Measurements from ENCODE around the gene LRWD1. TPM values are rescaled to one million over a fixed set of nuclear protein-coding genes. Genes with fewer than 3 reads are reported as not detected.
"Not testable (repeated sequence)": the region's sequence is repeated elsewhere in the genome, so short reads cannot be mapped to it uniquely, and the experiment has no call there.

LRWD1 gene
- total RNA-seq, 1 experiment from 2014 or later: 55.6 TPM

DNA sequence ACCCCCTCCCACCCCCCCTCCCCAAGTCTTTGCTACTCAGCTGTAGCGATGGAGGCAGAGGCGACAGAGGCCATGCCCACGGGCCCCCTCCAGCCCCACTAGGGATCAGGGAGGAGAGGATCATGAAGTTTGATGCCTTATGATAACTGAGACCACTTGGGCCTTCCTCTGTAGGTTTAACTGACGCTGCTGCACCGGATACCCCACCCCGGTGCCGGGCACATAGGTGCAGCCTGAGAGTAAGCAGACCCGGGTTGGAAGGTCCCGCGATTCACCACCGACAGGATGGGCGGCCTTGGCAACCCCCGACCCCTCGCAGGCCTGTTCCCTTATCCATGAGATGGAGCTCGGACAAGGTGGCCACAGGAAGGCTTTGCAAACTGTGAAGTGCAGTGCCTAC is 29.2 kb downstream of the LRWD1 start:
- DNase-seq (ENCODE audit: low read depth): not testable (repeated sequence)

DNA sequence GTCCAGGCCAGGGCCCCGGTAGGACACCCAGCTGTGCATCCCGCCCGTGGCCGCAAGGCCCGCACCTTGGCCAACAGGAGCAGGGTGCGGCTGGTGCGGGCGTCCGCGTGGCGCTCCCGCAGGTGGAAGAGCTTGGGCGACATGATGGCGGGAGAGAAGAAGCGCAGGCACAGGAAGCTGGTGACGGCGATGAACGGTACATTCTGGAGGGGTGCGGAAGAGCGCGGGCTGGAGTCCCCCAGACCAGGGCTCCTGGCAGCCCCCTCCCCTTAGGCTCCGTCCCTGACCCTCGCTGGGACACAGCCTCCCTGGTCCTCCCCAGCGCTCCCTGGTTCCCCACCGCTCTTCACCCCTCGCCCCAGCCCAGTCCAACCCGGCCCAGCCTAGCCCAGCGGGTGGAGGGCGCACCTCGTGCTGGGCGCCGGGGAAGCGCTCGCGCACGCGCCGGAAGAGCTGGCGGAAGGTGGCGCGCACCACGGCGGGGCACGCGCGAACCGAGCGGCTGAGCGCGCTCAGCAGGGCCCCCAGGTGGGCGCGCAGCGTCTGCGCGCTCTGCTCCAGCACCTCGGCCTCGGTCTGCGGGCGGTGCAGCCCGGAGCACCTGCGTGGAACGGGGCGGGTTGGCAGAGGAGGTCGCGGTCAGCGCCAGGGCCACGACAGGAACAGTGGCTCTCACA is 29.8 kb downstream of the LRWD1 start:
- DNase-seq (ENCODE audit: low read depth): not testable (repeated sequence)

DNA sequence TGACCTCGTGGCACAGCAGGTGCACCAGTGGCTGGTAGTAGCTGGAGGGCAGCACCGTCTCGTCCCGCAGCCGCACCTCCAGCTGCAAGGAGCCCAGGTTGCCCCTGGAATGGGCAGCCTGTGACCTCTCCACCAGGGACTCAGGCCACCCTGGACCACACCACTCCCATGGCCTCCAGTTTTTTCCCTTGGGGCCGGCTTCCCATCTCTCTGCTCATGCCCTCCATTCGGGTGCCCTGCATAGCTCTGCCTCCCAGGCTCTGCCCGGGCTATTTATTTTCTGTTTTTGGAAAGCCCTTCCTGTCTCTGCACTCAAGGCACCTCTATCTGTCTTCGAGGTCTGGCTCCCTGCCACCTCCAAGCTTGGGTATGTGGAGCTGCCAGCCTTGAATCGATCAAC is 32.1 kb downstream of the LRWD1 start:
- DNase-seq (ENCODE audit: low read depth): peak; percentile 0

DNA sequence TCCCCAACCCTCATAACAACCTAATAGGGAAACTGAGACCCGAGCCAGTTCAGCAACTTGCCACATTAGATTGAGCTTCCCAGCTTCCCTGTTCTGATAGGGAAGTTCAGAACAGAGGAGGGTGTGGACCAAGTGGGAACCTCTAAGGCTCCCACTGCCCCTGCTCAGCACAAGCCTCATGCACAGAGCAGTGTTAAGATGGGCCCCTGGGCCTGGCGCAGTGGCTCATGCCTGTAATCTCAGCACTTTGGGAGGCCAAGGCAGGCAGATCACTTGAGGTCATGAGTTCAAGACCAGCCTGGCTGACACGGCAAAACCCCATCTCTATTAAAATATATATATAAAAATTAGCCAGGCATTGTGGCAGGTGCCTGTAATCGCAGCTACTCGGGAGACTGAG is 32.5 kb downstream of the LRWD1 start:
- DNase-seq (ENCODE audit: low read depth): not testable (repeated sequence)

DNA sequence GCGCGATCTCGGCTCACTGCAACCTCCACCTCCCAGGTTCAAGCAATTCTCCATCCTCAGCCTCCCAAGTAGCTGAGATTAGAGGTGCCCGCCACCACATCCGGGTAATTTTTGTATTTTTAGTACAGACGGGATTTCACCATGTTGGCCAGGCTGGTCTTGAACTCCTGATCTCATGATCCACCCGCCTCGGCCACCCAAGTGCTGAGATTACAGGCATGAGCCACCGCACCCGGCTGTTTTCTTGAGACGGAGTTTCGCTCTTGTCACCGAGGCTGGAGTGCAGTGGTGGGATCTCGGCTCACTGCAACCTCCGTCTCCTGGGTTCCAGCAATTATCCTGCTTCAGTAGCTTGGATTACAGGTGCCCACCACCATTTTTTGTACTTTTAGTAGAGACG is 33.5 kb downstream of the LRWD1 start:
- DNase-seq (ENCODE audit: low read depth): not testable (repeated sequence)

GRCh38 chr7:102503141-102503540 is 38.4 kb downstream of the LRWD1 start:
- not testable (repeated sequence) for DNase-seq (ENCODE audit: low read depth)

DNA sequence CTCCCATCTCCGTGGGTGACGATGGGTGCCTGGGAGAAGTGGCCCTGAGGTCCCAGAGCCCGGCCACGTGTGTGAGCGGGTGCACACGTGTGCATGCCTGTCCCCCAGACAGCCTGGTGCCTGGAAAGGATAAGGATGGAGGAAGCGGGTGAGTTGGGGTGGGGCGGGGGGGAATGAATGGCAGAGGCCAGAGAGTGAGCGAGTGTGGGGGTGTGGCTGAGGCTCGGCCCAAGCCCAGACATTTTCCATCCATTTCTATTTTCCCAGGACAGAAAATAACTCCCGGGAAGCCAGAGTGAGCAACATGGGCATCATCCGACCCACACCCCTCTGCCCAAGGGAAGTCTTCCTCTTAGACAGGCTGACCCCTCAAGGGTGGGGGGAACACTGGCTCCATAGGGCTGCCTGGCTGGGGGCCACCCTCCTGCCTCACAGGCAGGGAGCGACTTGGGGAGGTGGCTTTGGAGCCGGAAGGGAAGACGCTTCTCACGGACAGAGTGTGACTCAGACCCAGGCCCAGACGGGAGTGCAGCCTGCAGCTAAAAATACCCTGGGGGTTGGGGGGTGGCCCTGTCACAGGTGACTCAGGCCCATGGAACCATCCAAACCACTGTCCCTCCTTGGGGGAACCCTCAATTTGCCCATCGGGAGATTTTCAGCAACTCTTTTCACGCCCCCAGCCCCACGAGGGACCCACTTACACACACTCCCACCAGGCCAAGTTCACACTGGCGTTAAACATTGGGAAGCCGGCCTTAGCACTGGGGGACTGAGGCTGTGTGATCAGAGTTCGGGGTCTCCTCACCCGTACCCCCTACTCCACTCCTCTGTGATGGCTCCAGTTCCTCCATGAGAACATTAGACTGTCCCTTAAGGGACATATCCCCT is 40.8 kb downstream of the LRWD1 start:
- DNase-seq (ENCODE audit: low read depth): not testable (repeated sequence)

- not testable (repeated sequence) for DNase-seq (ENCODE audit: low read depth)
Measured at GRCh38 chr7:102507410-102508088, 42.8 kb downstream of the LRWD1 start.

DNA sequence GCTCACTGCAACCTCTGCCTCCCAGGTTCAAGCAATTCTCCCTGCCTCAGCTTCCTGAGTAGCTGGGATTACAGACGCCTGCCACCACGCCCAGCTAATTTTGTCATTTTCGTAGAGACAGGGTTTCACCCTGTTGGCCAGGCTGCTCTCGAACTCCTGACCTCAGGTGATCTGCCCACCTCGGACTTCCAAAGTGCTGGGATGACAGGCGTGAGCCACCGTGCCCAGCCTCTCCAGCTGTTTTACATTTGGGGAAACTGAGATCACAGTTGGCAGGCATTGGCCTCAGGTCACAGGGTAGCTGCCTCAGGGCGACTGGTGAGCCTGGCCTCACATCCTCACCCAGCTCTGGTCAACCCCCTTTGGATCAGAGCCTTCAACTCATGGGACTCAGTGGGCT is 45.8 kb downstream of the LRWD1 start:
- not testable (repeated sequence) for DNase-seq (ENCODE audit: low read depth)

GRCh38 chr7:102511860-102512522 is 47.2 kb downstream of the LRWD1 start:
- DNase-seq (ENCODE audit: low read depth): not testable (repeated sequence)

DNA sequence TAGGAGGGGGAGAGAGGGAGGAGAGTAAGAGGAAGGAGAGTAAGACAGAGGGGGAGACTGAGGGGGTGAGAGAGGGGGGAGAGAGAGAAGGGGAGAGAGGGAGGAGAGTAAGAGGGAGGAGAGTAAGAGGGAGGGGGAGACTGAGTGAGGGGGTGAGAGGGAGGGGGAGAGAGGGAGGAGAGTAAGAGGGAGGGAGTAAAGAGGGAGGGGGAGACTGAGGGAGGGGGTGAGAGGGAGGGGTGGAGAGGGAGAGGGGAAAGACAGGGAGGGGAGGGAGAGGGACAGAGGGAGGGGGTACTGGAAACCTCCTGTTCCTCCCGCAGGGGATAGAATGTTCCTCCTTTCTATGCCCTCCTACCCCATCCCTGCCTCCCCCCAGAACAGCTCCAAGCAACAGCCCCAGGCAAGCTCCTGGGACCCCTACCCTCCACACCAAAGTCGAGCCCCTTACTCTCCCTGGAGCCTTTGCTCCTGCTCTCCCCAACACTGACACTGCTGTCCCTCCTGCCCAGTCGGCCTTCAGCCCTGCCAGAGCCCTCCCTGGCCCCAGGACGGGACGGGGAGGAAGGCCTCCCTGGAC is 47.9 kb downstream of the LRWD1 start:
- peak; percentile 32 for DNase-seq (ENCODE audit: low read depth)

DNA sequence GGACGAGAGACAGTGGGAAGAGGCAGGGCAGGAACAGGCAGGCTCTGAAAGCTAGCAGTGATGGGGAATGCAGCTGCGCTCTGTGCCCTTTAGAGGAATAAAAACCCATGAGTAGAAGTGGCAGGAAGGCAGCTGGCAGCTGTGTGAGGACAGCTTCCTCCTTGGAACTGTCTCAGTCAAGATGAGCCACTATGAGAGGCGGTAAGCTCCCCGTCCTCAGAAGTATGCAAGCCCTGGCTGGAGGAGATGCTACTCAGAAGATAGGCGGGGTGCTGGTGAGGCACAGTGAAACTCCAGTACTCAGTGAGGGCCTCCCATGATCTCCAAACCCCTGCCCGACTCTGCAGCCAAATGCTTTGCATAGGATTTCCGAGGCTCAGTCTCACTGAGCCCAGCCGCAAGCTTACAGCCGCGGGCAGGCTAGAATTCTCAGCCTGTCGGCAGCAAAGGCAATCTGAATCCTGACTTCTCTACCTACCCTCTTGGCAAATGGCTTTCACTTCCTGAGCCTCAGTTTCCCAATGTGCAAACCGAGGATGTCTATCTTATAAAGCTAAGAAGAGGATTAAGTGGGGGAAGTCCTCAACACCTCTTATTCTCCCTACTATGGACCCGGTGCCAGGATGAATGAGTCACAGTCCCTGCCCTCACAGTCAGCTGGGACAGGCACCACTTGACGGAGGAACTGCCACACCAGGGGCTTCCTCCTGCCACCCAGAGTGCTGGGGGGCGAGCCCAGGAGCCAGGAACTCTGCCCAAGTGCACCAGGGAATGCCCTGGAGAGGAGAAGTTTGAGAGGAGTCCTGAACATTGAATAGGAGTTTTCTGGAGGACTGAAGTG is 50.3 kb downstream of the LRWD1 start:
- not testable (repeated sequence) for DNase-seq (ENCODE audit: low read depth)

- DNase-seq (ENCODE audit: low read depth): not testable (repeated sequence)
Measured at GRCh38 chr7:102515889-102516288, 51.1 kb downstream of the LRWD1 start.

GRCh38 chr7:102516951-102517350 is 52.2 kb downstream of the LRWD1 start:
- not testable (repeated sequence) for DNase-seq (ENCODE audit: low read depth)

GRCh38 chr7:102517550-102518147 is 52.9 kb downstream of the LRWD1 start, which contains the start of gene RASA4B:
RASA4B (minus strand) TSS chr7:102517777; CDS start chr7:102517710, 67 bp downstream.
- not testable (repeated sequence) for DNase-seq (ENCODE audit: low read depth)

DNA sequence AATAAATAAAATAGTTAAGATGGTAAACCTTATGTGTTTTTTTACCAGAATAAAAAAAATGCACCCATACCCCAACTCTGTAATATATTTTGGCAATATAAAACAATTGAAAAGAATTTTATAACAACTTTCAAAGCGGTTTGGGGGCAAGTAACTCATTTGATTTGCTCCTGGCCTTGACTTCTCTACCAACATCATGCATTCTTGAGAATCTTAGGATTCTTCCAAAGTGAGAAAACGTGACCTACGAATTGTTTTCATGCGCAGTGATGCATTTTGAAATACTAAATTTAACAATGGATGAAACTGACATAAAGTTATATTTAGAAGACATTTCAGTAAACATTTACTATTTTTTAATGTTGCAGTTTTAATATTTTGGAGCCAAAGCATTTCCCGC is 56.0 kb downstream of the LRWD1 start:
- DNase-seq (ENCODE audit: low read depth): not testable (repeated sequence)
